Epithelial cell of prostate (primary cell): ENCODE measurements around the gene UNCX.
A peak's percentile ranks its signal among the peaks of the same experiment; 100 is the strongest.
"Not testable (repeated sequence)": the region's sequence is repeated elsewhere in the genome, so short reads cannot be mapped to it uniquely, and the experiment has no call there.

Source experiments
- DNase-seq: peaks from one replicate; pipeline ENCODE4 v3.0.0-alpha.2; 2011; ENCODE audit warnings: low read depth, low spot score
- H3K27ac ChIP-seq: fragments of 450-650 bp; 2 replicates; pipeline ENCODE4 v1.5.1; 2017; ENCODE audit warnings: mild to moderate bottlenecking

The UNCX gene

GRCh38 chr7:1232623-1233332 lies at the start of gene UNCX:
TSS of gene UNCX (plus strand) at chr7:1232872. CDS start at chr7:1233018, 146 bp downstream.
- no peak for DNase-seq
- H3K27ac ChIP-seq, result no peak within 1 kb of the TSS

- no peak for DNase-seq
- no peak overlapping the region for H3K27ac ChIP-seq
These were observed 45.5 kb upstream of the UNCX start for GRCh38 chr7:1187127-1187526.

- no peak for DNase-seq
- H3K27ac ChIP-seq, result no peak overlapping the region
These were observed 43.9 kb upstream of the UNCX start for GRCh38 chr7:1188720-1189294.

GRCh38 chr7:1189986-1190772 lies 42.5 kb upstream of the UNCX start:
- H3K27ac ChIP-seq, result no peak overlapping the region
- no peak for DNase-seq

- no peak overlapping the region for H3K27ac ChIP-seq
- no peak for DNase-seq
These were observed 40.4 kb upstream of the UNCX start for GRCh38 chr7:1192171-1192676.

GRCh38 chr7:1193593-1194424 lies 38.9 kb upstream of the UNCX start:
- no peak for DNase-seq
- H3K27ac ChIP-seq, result no peak overlapping the region

- DNase-seq, H3K27ac ChIP-seq: not testable (repeated sequence)
These were observed 36.2 kb upstream of the UNCX start for GRCh38 chr7:1196441-1196840.

GRCh38 chr7:1196950-1197349 lies 35.7 kb upstream of the UNCX start:
- no peak overlapping the region for H3K27ac ChIP-seq
- no peak for DNase-seq

- no peak overlapping the region for H3K27ac ChIP-seq
- peak; percentile 41 for DNase-seq
These were observed 34.6 kb upstream of the UNCX start for GRCh38 chr7:1197997-1198625.

GRCh38 chr7:1200045-1200444 lies 32.6 kb upstream of the UNCX start:
- no peak for DNase-seq
- H3K27ac ChIP-seq, result no peak overlapping the region

- no peak for DNase-seq
- no peak overlapping the region for H3K27ac ChIP-seq
These were observed 30.8 kb upstream of the UNCX start for GRCh38 chr7:1201916-1202315.

GRCh38 chr7:1202914-1203313 lies 29.8 kb upstream of the UNCX start:
- DNase-seq, H3K27ac ChIP-seq: not testable (repeated sequence)

- H3K27ac ChIP-seq, result no peak overlapping the region
- DNase-seq, result no peak
These were observed 28.1 kb upstream of the UNCX start for GRCh38 chr7:1204460-1205140.

- H3K27ac ChIP-seq, DNase-seq: not testable (repeated sequence)
These were observed 26.9 kb upstream of the UNCX start for GRCh38 chr7:1205742-1206141.

GRCh38 chr7:1209097-1209496 lies 23.6 kb upstream of the UNCX start:
- no peak for DNase-seq
- no peak overlapping the region for H3K27ac ChIP-seq

GRCh38 chr7:1210321-1210978 lies 22.2 kb upstream of the UNCX start:
- no peak overlapping the region for H3K27ac ChIP-seq
- no peak for DNase-seq

GRCh38 chr7:1210979-1211608 lies 21.6 kb upstream of the UNCX start:
- H3K27ac ChIP-seq, result no peak overlapping the region
- no peak for DNase-seq

GRCh38 chr7:1211611-1212010 lies 21.1 kb upstream of the UNCX start:
- H3K27ac ChIP-seq, result no peak overlapping the region
- no peak for DNase-seq
